ENCODE results near the gene TRPT1. TPM values are rescaled to one million over a fixed set of nuclear protein-coding genes. Genes with fewer than 3 reads are reported as not detected.

Gene TRPT1
- total RNA-seq, 1 donor from 2014 or later: 39.7 TPM

DNA sequence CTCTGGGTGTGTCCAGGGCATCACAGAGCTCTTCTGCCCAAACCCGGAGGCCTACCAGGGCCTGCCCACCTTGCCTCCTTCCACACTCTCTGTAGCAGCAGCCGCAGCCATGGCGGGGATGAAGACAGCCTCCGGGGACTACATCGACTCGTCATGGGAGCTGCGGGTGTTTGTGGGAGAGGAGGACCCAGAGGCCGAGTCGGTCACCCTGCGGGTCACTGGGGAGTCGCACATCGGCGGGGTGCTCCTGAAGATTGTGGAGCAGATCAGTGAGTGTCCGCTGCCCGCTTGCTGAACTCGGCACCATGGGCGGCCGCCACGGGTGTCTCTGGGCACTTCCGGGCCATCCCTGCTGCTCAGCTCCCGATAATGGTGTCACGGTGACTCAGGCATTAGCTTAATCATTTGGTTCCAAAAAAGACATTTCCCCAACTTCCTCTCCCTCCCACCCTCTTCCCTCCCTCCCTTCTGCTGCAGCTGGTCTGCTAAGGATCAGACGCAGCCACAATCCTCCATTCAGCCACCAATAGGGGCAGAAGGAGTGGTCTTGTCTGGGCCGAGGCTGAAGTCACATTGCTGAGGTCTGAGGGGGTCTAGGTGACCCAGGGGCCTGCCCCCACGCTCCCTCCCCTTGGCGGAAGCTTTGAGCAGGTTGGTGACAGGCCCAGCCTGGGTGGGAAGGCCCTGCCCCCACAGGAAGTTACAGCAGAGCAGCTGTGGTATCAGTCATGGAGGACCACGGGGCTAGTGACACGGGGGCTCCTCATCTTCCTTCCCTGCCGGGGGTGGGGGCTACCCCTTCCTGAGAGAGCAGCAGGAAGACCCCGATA lies 18.5 kb downstream of the TRPT1 start:
- H3K36me3 Mint-ChIP-seq (ENCODE audit: unreplicated experiment): peaks cover 18% of the 10 kb centered on the region
- H3K4me1 Mint-ChIP-seq (ENCODE audit: unreplicated experiment): peaks cover 17% of the 10 kb centered on the region
- H3K4me3 Mint-ChIP-seq (ENCODE audit: unreplicated experiment): no peak overlapping the region
- no peaks in the 10 kb centered on the region for H3K9me3 Mint-ChIP-seq (ENCODE audit: unreplicated experiment)
- peak overlapping the region; percentile 80 for H3K27ac Mint-ChIP-seq (ENCODE audit: unreplicated experiment)
- no peaks in the 10 kb centered on the region for H3K27me3 Mint-ChIP-seq (ENCODE audit: unreplicated experiment)
- TF ChIP-seq, protein P1, sequence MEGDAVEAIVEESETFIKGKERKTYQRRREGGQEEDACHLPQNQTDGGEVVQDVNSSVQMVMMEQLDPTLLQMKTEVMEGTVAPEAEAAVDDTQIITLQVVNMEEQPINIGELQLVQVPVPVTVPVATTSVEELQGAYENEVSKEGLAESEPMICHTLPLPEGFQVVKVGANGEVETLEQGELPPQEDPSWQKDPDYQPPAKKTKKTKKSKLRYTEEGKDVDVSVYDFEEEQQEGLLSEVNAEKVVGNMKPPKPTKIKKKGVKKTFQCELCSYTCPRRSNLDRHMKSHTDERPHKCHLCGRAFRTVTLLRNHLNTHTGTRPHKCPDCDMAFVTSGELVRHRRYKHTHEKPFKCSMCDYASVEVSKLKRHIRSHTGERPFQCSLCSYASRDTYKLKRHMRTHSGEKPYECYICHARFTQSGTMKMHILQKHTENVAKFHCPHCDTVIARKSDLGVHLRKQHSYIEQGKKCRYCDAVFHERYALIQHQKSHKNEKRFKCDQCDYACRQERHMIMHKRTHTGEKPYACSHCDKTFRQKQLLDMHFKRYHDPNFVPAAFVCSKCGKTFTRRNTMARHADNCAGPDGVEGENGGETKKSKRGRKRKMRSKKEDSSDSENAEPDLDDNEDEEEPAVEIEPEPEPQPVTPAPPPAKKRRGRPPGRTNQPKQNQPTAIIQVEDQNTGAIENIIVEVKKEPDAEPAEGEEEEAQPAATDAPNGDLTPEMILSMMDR (IDR thresholded peaks at IDR 0.05): no peak
- no peak for DNase-seq (ENCODE audit: extremely low spot score, unreplicated experiment)

DNA sequence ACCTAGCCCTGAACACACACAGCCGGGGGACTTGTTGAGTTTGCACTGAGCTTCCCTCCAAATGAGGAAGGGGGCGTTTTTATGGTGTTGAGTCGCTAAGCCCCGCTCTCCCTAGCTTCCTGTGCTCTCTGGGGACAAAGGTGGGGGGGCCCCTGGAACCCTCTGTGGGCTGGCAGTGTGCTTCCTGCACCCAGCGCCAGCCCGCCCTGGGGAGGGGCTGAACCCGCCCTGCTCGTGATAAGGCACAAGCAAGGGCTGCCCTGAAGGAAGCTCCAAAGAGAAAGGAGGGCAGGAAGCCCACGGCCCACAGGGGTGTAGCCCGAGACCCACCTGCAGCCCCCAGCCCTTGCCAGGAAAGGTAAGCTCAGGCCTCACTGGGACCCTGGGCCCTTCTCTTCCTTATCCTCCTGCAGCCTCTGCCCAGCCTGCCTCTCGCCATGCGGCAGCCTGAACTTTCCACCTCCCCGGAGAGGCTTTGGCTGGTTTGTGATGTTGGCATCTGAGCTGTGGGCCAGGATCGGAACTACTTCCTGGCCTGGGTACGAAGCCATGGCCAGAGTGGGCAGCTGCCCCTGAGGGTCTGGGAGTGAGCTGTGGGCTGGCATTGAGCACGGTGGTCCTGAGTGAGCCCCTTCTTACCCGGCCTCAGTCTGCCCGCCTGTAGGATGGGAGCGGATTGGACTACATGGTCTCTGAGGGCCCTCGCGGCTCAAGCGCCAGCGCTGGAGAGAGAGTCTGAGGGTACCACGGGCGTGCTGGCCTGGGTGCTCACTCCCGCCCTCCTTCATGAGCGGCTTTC lies 19.3 kb downstream of the TRPT1 start, which contains the start of gene FERMT3:
FERMT3 (plus strand) TSS at position 265 of the 799 bp plus-strand sequence. CDS start 644 bp downstream, outside the sequence.
- Mint-ChIP-seq H3K4me3 (ENCODE audit: unreplicated experiment) (no peak within 1 kb of the TSS), H3K9me3 (ENCODE audit: unreplicated experiment) (no peaks in the 10 kb centered on the region), H3K27me3 (ENCODE audit: unreplicated experiment) (no peaks in the 10 kb centered on the region), H3K36me3 (ENCODE audit: unreplicated experiment) (peaks cover 23% of the 10 kb centered on the region), H3K4me1 (ENCODE audit: unreplicated experiment) (peaks cover 17% of the 10 kb centered on the region), H3K27ac (ENCODE audit: unreplicated experiment) (peak within 1 kb of the TSS; percentile 80)
- DNase-seq (ENCODE audit: extremely low spot score, unreplicated experiment): no peak
- TF ChIP-seq, protein P1 (IDR thresholded peaks at IDR 0.05): no peak

DNA sequence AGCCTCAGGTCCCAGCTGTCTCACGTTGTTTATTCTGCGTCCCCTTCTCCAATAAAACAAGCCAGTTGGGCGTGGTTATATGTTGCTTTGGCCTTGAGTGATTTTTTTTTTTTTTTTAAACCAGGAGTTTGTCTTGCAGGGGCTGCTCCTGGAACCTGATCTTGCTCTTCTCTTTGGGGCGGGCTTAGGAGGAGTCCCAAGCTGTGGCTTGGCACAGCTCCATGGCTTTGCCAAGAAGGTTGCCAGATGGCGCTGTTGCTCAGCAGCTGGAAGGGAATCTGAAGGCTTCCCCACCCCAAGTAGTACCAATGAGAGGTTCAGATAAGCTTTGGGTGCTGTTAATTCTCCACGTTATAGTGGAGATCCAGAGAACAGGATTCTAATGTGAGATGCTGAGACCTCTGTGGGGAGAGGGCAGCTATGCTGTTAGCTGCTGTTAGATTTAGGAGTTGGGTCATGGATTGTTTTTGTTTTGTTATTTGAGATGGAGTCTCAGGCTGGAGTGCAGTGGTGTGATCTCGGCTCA lies 21.5 kb downstream of the TRPT1 start:
- Mint-ChIP-seq H3K27me3 (ENCODE audit: unreplicated experiment) (no peaks in the 10 kb centered on the region), H3K4me3 (ENCODE audit: unreplicated experiment) (no peak overlapping the region), H3K9me3 (ENCODE audit: unreplicated experiment) (no peaks in the 10 kb centered on the region), H3K27ac (ENCODE audit: unreplicated experiment) (peak overlapping the region; percentile 79), H3K36me3 (ENCODE audit: unreplicated experiment) (peaks cover 38% of the 10 kb centered on the region), H3K4me1 (ENCODE audit: unreplicated experiment) (peaks cover 17% of the 10 kb centered on the region)
- DNase-seq (ENCODE audit: extremely low spot score, unreplicated experiment): peak; percentile 93
- TF ChIP-seq, protein P1 (IDR thresholded peaks at IDR 0.05): peak; percentile 81

DNA sequence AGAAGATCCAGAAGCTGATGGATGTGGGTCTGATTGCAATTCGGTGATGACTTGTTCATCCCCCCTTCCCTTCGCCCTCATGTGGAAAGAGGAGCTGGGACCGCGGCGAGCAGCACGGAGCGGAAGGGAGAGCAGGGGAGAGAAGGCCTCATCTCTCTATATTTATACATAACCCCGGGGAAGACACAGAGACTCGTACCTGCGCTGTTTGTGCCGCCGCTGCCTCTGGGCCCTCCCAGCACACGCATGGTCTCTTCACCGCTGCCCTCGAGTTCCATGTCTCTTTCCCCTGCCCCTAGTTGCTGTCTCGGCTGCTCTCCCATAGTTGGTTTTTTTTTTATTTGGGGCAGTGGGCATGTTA lies 21.9 kb downstream of the TRPT1 start:
- H3K27ac Mint-ChIP-seq (ENCODE audit: unreplicated experiment): peak overlapping the region; percentile 79
- peaks cover 38% of the 10 kb centered on the region for H3K36me3 Mint-ChIP-seq (ENCODE audit: unreplicated experiment)
- no peaks in the 10 kb centered on the region for H3K27me3 Mint-ChIP-seq (ENCODE audit: unreplicated experiment)
- H3K4me3 Mint-ChIP-seq (ENCODE audit: unreplicated experiment): no peak overlapping the region
- no peak for DNase-seq (ENCODE audit: extremely low spot score, unreplicated experiment)
- no peaks in the 10 kb centered on the region for H3K9me3 Mint-ChIP-seq (ENCODE audit: unreplicated experiment)
- peaks cover 17% of the 10 kb centered on the region for H3K4me1 Mint-ChIP-seq (ENCODE audit: unreplicated experiment)
- TF ChIP-seq, protein P1 (IDR thresholded peaks at IDR 0.05): no peak

All from osteocyte (in vitro differentiated cells).